ENCODE results near the gene FAM120B. TPM values are rescaled to one million over a fixed set of nuclear protein-coding genes. Genes with fewer than 3 reads are reported as not detected.

FAM120B gene
- total RNA-seq, 3 donors from 2014 or later: 28.8 to 35.0 (median 33.8) TPM

DNA sequence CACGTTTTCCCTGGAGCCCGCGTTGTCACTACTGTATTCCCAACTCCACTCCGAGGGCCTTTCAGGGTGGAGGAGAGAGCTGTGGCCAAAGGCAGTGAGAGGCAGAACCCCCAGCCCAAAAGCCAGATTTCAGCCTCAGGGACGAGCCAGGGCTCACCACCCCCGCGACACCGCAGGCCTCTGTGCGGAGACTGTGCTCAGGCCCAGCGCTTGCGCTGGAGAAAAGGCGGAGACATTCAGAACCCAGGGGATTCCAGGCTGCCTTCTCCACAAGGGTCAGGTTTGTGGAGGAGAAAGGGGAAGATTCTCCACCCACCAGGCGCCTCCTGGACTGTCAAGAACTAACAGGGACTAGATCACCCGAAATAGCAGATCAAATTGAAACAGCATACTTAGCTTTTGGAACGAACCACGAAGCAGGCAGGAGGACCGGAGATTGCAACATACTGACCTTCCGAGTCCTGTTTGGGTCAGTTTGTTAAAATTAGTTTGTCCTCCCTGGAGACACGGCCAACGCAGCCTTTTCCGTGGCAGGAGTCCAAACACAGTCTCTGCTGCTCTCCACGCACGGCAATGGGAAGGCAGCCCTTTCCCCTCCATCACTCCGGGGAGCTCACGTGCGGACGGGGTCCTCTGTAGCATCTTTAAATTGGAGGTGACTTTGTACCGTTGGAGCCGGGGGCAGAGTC is 30.0 kb upstream of the FAM120B start:
- no peaks in the 10 kb centered on the region for H3K27me3 ChIP-seq
- H3K36me3 ChIP-seq: no peaks in the 10 kb centered on the region
- H3K4me3 ChIP-seq: peak overlapping the region in 1 of 3 donors; percentile 19
- H3K9me3 ChIP-seq: no peaks in the 10 kb centered on the region
- no peaks in the 10 kb centered on the region for H3K4me1 ChIP-seq
- no peak for TF ChIP-seq POLR2A (IDR thresholded peaks at IDR 0.05)
- TF ChIP-seq, protein P1, sequence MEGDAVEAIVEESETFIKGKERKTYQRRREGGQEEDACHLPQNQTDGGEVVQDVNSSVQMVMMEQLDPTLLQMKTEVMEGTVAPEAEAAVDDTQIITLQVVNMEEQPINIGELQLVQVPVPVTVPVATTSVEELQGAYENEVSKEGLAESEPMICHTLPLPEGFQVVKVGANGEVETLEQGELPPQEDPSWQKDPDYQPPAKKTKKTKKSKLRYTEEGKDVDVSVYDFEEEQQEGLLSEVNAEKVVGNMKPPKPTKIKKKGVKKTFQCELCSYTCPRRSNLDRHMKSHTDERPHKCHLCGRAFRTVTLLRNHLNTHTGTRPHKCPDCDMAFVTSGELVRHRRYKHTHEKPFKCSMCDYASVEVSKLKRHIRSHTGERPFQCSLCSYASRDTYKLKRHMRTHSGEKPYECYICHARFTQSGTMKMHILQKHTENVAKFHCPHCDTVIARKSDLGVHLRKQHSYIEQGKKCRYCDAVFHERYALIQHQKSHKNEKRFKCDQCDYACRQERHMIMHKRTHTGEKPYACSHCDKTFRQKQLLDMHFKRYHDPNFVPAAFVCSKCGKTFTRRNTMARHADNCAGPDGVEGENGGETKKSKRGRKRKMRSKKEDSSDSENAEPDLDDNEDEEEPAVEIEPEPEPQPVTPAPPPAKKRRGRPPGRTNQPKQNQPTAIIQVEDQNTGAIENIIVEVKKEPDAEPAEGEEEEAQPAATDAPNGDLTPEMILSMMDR (IDR thresholded peaks at IDR 0.05): no peak
- peak; percentile 30 to 57 (median 55) for TF ChIP-seq POLR2AphosphoS5 (IDR thresholded peaks at IDR 0.05)
- intact Hi-C loops (cut with DNase I; ENCODE audit: low total_unique reads): no loop called here
- peak overlapping the region; percentile 56 to 83 for H3K27ac ChIP-seq
- DNase-seq (ENCODE audit: low spot score in 2 of 2): peak in 1 of 2 donors; percentile 44

GRCh38 chr6:170277893-170278742 is 28.4 kb upstream of the FAM120B start:
- Histone ChIP-seq H3K27me3 (no peaks in the 10 kb centered on the region), H3K4me1 (no peaks in the 10 kb centered on the region), H3K36me3 (no peaks in the 10 kb centered on the region), H3K9me3 (no peaks in the 10 kb centered on the region), H3K4me3 (no peak overlapping the region), H3K27ac (no peak overlapping the region)
- TF ChIP-seq, protein P1 (IDR thresholded peaks at IDR 0.05): no peak
- TF ChIP-seq POLR2A (IDR thresholded peaks at IDR 0.05) (no peak), POLR2AphosphoS5 (IDR thresholded peaks at IDR 0.05) (no peak)
- intact Hi-C loops (cut with DNase I; ENCODE audit: low total_unique reads): no loop called here
- no peak for DNase-seq (ENCODE audit: low spot score in 2 of 2)

DNA sequence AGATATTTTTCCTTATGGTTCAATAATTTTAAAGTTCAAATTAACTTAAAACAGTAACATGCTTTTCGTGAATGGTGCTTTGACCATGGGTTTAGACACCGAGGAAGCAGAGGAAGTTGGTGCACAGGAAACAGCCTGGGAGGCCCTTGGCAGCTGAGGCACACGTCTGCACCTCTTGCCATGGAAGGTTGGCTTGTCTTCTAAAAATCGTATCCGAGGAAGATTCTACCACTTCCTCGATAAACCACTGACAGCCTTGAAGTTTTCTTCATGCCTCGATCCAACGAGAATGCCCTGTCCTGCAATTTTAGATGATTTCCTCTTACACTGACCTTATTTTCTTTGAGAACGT is 27.8 kb upstream of the FAM120B start:
- no peak overlapping the region for H3K27ac ChIP-seq
- no peak for TF ChIP-seq POLR2AphosphoS5 (IDR thresholded peaks at IDR 0.05)
- H3K36me3 ChIP-seq: no peaks in the 10 kb centered on the region
- no peak overlapping the region for H3K4me3 ChIP-seq
- DNase-seq (ENCODE audit: low spot score in 2 of 2): peak in 1 of 2 donors; percentile 20
- intact Hi-C loops (cut with DNase I; ENCODE audit: low total_unique reads): no loop called here
- no peaks in the 10 kb centered on the region for H3K9me3 ChIP-seq
- H3K4me1 ChIP-seq: no peaks in the 10 kb centered on the region
- H3K27me3 ChIP-seq: no peaks in the 10 kb centered on the region

DNA sequence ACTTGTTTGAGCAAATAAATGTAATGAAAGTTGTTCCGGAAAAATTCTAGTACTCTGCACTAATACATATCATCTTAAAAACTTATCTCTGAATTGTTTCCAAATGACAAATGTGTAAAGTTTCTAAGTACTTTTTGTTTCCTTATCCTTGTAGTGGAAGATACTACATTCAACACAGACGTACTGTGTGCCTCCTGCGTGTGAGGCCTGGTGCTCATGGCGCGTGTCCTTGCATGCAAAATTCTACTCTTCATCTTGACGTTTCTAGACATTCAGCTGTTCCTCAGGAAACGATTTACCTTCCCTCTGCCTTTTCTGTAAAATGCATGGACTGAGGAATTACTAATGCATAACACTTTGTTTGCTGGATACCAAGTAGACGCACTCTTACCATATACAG is 27.1 kb upstream of the FAM120B start:
- Histone ChIP-seq H3K4me1 (no peaks in the 10 kb centered on the region), H3K4me3 (no peak overlapping the region), H3K9me3 (no peaks in the 10 kb centered on the region), H3K27ac (no peak overlapping the region), H3K27me3 (no peaks in the 10 kb centered on the region), H3K36me3 (no peaks in the 10 kb centered on the region)
- intact Hi-C loops (cut with DNase I; ENCODE audit: low total_unique reads): no loop called here
- no peak for DNase-seq (ENCODE audit: low spot score in 2 of 2)
- no peak for TF ChIP-seq POLR2A (IDR thresholded peaks at IDR 0.05)
- TF ChIP-seq, protein P1 (IDR thresholded peaks at IDR 0.05): no peak
- TF ChIP-seq POLR2AphosphoS5 (IDR thresholded peaks at IDR 0.05): no peak

- TF ChIP-seq POLR2AphosphoS5 (IDR thresholded peaks at IDR 0.05): no peak
- TF ChIP-seq, protein P1 (IDR thresholded peaks at IDR 0.05): no peak
- no peak for TF ChIP-seq POLR2A (IDR thresholded peaks at IDR 0.05)
- intact Hi-C loops (cut with DNase I; ENCODE audit: low total_unique reads): no loop called here
- Histone ChIP-seq H3K27me3 (no peaks in the 10 kb centered on the region), H3K4me1 (no peaks in the 10 kb centered on the region), H3K4me3 (peak overlapping the region in 2 of 3 donors; percentile 44 to 59), H3K9me3 (no peaks in the 10 kb centered on the region), H3K27ac (peak overlapping the region; percentile 36 to 69), H3K36me3 (no peaks in the 10 kb centered on the region)
- DNase-seq (ENCODE audit: low spot score in 2 of 2): peak in 1 of 2 donors; percentile 35
Measured at GRCh38 chr6:170279977-170280688, 26.4 kb upstream of the FAM120B start.

All from breast epithelium (tissue), 4 donors.